Natural killer cell (primary cell): Measurements from ENCODE around the gene DNAAF5. TPM values are rescaled to one million over a fixed set of nuclear protein-coding genes. Genes with fewer than 3 reads are reported as not detected.
A peak's percentile ranks its signal among the peaks of the same experiment; 100 is the strongest.

Source experiments
- ATAC-seq, 3 donors: fragments of 150-1000 bp in 2 of 3; fragments of 200-7000 bp in 1 of 3; cut with Tn5 transposase; 1 replicate in 1 of 3; 2 replicates in 2 of 3; pipeline ENCODE4 v1.10.0; 2021; ENCODE audit warnings: mild to moderate bottlenecking in 2 of 3, moderate library complexity in 2 of 3
- DNase-seq, 2 donors: peaks; one replicate each; pipeline versions ENCODE4 v3.0.0 to v3.0.0-alpha.2; 2013 to 2021; ENCODE audit warnings: mixed read lengths in 1 of 2
- H3K27ac ChIP-seq: one replicate; pipeline ENCODE4 v1.5.1; 2013; ENCODE audit warnings: mild to moderate bottlenecking, low read length
- H3K27me3 ChIP-seq: one replicate; pipeline ENCODE4 v1.6.1; 2013; ENCODE audit warnings: low read length; ENCODE audit not compliant: control insufficient read depth, insufficient read depth
- H3K36me3 ChIP-seq: one replicate; pipeline ENCODE4 v1.6.1; 2013; ENCODE audit warnings: low read length; ENCODE audit not compliant: control insufficient read depth, insufficient read depth
- H3K4me1 ChIP-seq: one replicate; pipeline ENCODE4 v1.6.1; 2013; ENCODE audit warnings: low read length; ENCODE audit not compliant: control insufficient read depth, insufficient read depth
- H3K4me3 ChIP-seq: one replicate; pipeline ENCODE4 v1.5.1; 2013; ENCODE audit warnings: low read length
- H3K9me3 ChIP-seq: one replicate; pipeline ENCODE4 v1.6.1; 2013; ENCODE audit warnings: low read length; ENCODE audit not compliant: control insufficient read depth, insufficient read depth
- H3K27ac Mint-ChIP-seq, 2 donors: one replicate each; pipeline ENCODE4 v1.8.0; 2022; ENCODE audit warnings: mild to moderate bottlenecking in 2 of 2, mixed read lengths in 2 of 2, moderate library complexity in 1 of 2
- H3K27me3 Mint-ChIP-seq, 2 donors: one replicate each; pipeline ENCODE4 v1.8.0; 2022; ENCODE audit warnings: low read depth in 2 of 2, mixed read lengths in 2 of 2
- H3K36me3 Mint-ChIP-seq: one replicate; pipeline ENCODE4 v1.8.0; 2022; ENCODE audit warnings: mixed read lengths
- H3K4me1 Mint-ChIP-seq, 2 donors: one replicate each; pipeline ENCODE4 v1.8.0; 2022; ENCODE audit warnings: mixed read lengths in 2 of 2
- H3K4me3 Mint-ChIP-seq: one replicate; pipeline ENCODE4 v1.8.0; 2022; ENCODE audit warnings: mild to moderate bottlenecking, moderate library complexity, mixed read lengths
- H3K9me3 Mint-ChIP-seq, 2 donors: one replicate each; pipeline ENCODE4 v1.8.0; 2022; ENCODE audit warnings: mixed read lengths in 2 of 2
- CTCF ChIP-seq: fragments of 200-600 bp; IDR thresholded peaks from one replicate; pipeline ENCODE4 v1.8.0; 2022; ENCODE audit warnings: antibody characterized with exemption
- WGBS: methylation state at CpG from one replicate; pipeline ENCODE4 v1.1.7; 2013; ENCODE audit warnings: missing lambda C conversion rate; ENCODE audit not compliant: insufficient coverage; 5-methylcytosine and 5-hydroxymethylcytosine counted together
- intact Hi-C: fragments of 100-400 bp; cut with micrococcal nuclease; formaldehyde crosslinking; loops from one replicate; pipeline ENCODE4 v1.14.2; 2022
- total RNA-seq, 4 donors: library from RNA; stranded (reverse); fragments of 120-200 nt in 1 of 4; gene quantifications; one replicate each; pipeline versions ENCODE4 v1.2.3 to v1.2.4, GENCODE V29; 2013 to 2022

The DNAAF5 gene
- total RNA-seq, 3 donors from 2014 or later (not counting 1 experiment from before 2014, with no cell fraction given): 6.7 to 10.3 (median 10.3) TPM

GRCh38 chr7:832167-832967, 105.9 kb downstream of the DNAAF5 start, which contains the start of gene SUN1:
Gene SUN1 (plus strand): TSS chr7:832476. CDS start chr7:832525, 49 bp downstream.
- H3K27me3 Mint-ChIP-seq: no peaks in the 10 kb centered on the region
- H3K4me3 Mint-ChIP-seq: peak within 1 kb of the TSS; percentile 76
- peaks cover 2% of the 10 kb centered on the region for H3K36me3 ChIP-seq
- no peaks in the 10 kb centered on the region for H3K9me3 Mint-ChIP-seq
- peaks cover 35 to 42% of the 10 kb centered on the region in 2 donors for H3K4me1 Mint-ChIP-seq
- no peaks in the 10 kb centered on the region for H3K27me3 ChIP-seq
- no peaks in the 10 kb centered on the region for H3K36me3 Mint-ChIP-seq
- peak; percentile 50 to 84 (median 74) for ATAC-seq
- TF ChIP-seq CTCF: no peak
- WGBS: 57% methylated on average over 23 of the region's 24 CpGs
- intact Hi-C loops: no loop called here
- DNase-seq: peak; percentile 25 to 85
- no peak within 1 kb of the TSS for H3K4me3 ChIP-seq
- peaks cover 30% of the 10 kb centered on the region for H3K4me1 ChIP-seq
- no peaks in the 10 kb centered on the region for H3K9me3 ChIP-seq
- H3K27ac ChIP-seq: peak within 1 kb of the TSS; percentile 72
- peak within 1 kb of the TSS; percentile 69 to 77 for H3K27ac Mint-ChIP-seq

- no peak for ATAC-seq
- Mint-ChIP-seq H3K27me3 (no peaks in the 10 kb centered on the region), H3K9me3 (no peaks in the 10 kb centered on the region), H3K27ac (peak overlapping the region; percentile 69 to 77), H3K36me3 (no peaks in the 10 kb centered on the region), H3K4me1 (peaks cover 35 to 42% of the 10 kb centered on the region in 2 donors), H3K4me3 (peak overlapping the region; percentile 76)
- no peak for DNase-seq
- Histone ChIP-seq H3K27me3 (no peaks in the 10 kb centered on the region), H3K9me3 (no peaks in the 10 kb centered on the region), H3K4me1 (peaks cover 30% of the 10 kb centered on the region), H3K36me3 (peaks cover 2% of the 10 kb centered on the region), H3K27ac (peak overlapping the region; percentile 72), H3K4me3 (no peak overlapping the region)
- WGBS: 96% methylated on average over 15 of the region's 15 CpGs
- TF ChIP-seq CTCF: no peak
- intact Hi-C loops: no loop called here
Measured at GRCh38 chr7:832968-833424, 106.5 kb downstream of the DNAAF5 start.

- Mint-ChIP-seq H3K36me3 (no peaks in the 10 kb centered on the region), H3K27ac (peak overlapping the region in 1 of 2 donors; percentile 52), H3K4me3 (no peak overlapping the region), H3K9me3 (no peaks in the 10 kb centered on the region), H3K4me1 (peaks cover 35 to 42% of the 10 kb centered on the region in 2 donors), H3K27me3 (no peaks in the 10 kb centered on the region)
- DNase-seq: no peak
- Histone ChIP-seq H3K4me1 (peaks cover 30% of the 10 kb centered on the region), H3K4me3 (no peak overlapping the region), H3K27ac (no peak overlapping the region), H3K36me3 (peaks cover 2% of the 10 kb centered on the region), H3K9me3 (no peaks in the 10 kb centered on the region), H3K27me3 (no peaks in the 10 kb centered on the region)
- no peak for TF ChIP-seq CTCF
- ATAC-seq: no peak
- WGBS: 82% methylated on average over 8 of the region's 8 CpGs
- intact Hi-C loops: no loop called here
Measured at GRCh38 chr7:833601-834258, 107.2 kb downstream of the DNAAF5 start.
